Measurements from ENCODE around the gene RBFOX1.

DNA sequence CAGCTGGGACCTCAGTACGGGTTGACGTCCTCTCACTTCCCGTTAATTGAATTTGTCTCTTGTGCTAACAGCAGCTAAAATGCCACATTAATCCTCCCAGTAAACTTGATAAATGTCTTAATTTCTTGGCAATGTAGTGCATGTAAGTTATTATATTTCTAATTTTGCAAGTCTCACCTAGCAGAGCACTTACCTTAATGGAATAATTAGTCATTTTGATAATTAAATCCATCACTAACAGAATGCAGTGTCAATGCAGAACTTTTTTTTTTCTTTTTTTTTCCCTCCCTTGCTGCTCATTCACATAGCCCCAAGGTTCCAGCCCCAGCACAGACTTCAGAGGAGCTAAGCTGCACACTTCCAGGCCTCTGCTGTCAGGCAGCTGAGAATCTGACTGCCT is 376.5 kb downstream of the RBFOX1 start:
- no peak for TF ChIP-seq POLR2AphosphoS5 (IDR thresholded peaks at IDR 0.05)
- no peak for TF ChIP-seq POLR2A (IDR thresholded peaks at IDR 0.05; ENCODE audit: low read depth)
- no peak for TF ChIP-seq CTCF (IDR thresholded peaks at IDR 0.05)
- no peak for TF ChIP-seq EP300 (IDR thresholded peaks at IDR 0.05)
